ENCODE measurements around the gene SIMC1.

DNA sequence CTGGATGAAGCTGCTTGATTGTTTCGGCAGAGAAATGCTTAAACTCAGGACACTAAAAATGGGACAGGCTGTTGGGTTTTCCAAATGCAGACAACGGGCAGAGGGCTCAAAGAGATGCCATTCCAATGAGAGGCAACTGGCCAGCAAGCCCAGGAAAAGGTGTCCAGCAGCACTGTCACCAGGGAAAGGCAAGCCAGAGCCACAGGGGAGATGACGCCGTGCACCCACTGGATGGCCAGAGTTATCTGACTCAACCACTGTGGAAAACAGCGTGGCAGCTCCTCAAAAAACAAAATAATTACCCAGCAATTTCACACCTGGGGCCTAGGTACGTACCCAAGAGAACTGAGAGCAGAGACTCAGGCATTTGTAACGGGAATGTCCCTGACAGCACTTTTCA lies 48.4 kb upstream of the SIMC1 start:
- TF ChIP-seq POLR2A (IDR thresholded peaks at IDR 0.05; ENCODE audit: low read depth, low read length) (no peak), POLR2AphosphoS5 (IDR thresholded peaks at IDR 0.05; ENCODE audit: low read depth, low read length) (no peak), TAF1 (IDR thresholded peaks at IDR 0.05; ENCODE audit: low read depth, low read length) (no peak)
